Skeletal muscle cell (primary cell): ENCODE results near the gene ATXN3.

ENCODE experiments used
- DNase-seq: peaks from one replicate; pipeline ENCODE4 v3.0.0-alpha.2; 2010; ENCODE audit warnings: low read depth
- H3K4me3 ChIP-seq: 2 replicates; pipeline ENCODE4 v1.5.1; 2011; ENCODE audit warnings: low read depth, mild to moderate bottlenecking, control low read depth, low read length, moderate library complexity

Gene ATXN3

DNA sequence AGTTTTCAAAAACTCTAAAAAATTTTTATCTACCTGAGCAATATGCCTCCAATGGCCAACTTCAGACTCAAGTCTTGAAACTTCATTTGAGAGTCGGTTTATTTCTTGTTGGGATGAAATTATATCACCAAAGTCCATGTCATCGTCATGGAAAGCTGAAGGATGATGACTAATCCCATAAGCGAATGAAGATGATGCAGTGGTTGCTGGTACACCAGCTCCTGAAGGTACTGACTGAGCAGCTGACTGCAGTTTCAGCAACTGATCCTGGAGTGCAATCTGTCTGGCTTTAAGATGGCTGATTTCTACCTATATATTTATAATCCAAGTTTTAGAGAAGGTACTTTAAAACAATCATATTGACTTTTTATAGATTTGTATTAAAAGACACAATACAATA, 84.9 kb downstream of the ATXN3 start:
- DNase-seq = no peak
- no peak overlapping the region for H3K4me3 ChIP-seq

GRCh38 chr14:92014040-92014439, 92.3 kb downstream of the ATXN3 start:
- no peak overlapping the region for H3K4me3 ChIP-seq
- no peak for DNase-seq

DNA sequence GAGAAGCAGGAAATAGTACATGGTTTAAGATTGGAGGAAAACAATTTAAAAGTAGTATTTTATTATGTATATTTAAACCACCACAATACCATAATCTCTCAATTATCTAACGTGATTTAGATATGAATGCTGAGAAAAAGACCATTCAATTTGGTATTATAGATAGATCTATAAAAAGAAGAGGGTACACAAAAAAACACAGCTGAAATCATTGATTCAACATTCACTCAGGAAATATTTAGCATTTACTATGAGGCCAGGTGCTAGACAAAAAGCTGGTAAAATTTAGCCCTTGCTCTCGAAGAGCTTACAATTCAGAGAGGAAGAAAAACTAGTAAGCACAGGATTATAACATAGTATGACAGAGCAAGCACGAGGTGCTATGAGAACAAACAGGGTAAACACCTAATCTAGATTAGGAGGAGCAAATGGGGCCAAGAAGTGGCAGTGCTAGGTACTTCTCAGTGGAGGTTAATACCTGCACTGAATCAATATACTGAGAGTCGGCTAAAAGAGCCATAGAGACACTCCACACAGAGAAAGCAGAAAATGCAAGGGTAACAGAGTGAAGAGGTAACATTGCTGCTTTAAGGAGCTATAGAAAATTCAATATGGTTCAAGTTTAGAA, 94.1 kb downstream of the ATXN3 start:
- DNase-seq = no peak
- no peak overlapping the region for H3K4me3 ChIP-seq

GRCh38 chr14:92010644-92011043, 95.7 kb downstream of the ATXN3 start:
- no peak for DNase-seq

GRCh38 chr14:92009604-92010003, 96.8 kb downstream of the ATXN3 start:
- no peak overlapping the region for H3K4me3 ChIP-seq
- no peak for DNase-seq

More at GRCh38 chr14:92010644-92011043, 95.7 kb downstream of the ATXN3 start:
- no peak overlapping the region for H3K4me3 ChIP-seq
